Natural killer cell (primary cell): Measurements from ENCODE around the gene GNAT3. TPM values are rescaled to one million over a fixed set of nuclear protein-coding genes. Genes with fewer than 3 reads are reported as not detected.

Source experiments
- ATAC-seq, 3 donors: fragments of 150-1000 bp in 2 of 3; fragments of 200-7000 bp in 1 of 3; cut with Tn5 transposase; 1 replicate in 1 of 3; 2 replicates in 2 of 3; pipeline ENCODE4 v1.10.0; 2021; ENCODE audit warnings: mild to moderate bottlenecking in 2 of 3, moderate library complexity in 2 of 3
- DNase-seq, 2 donors: peaks; one replicate each; pipeline versions ENCODE4 v3.0.0 to v3.0.0-alpha.2; 2013 to 2021; ENCODE audit warnings: mixed read lengths in 1 of 2
- H3K27ac ChIP-seq: one replicate; pipeline ENCODE4 v1.5.1; 2013; ENCODE audit warnings: mild to moderate bottlenecking, low read length
- H3K27me3 ChIP-seq: one replicate; pipeline ENCODE4 v1.6.1; 2013; ENCODE audit warnings: low read length; ENCODE audit not compliant: control insufficient read depth, insufficient read depth
- H3K36me3 ChIP-seq: one replicate; pipeline ENCODE4 v1.6.1; 2013; ENCODE audit warnings: low read length; ENCODE audit not compliant: control insufficient read depth, insufficient read depth
- H3K4me1 ChIP-seq: one replicate; pipeline ENCODE4 v1.6.1; 2013; ENCODE audit warnings: low read length; ENCODE audit not compliant: control insufficient read depth, insufficient read depth
- H3K4me3 ChIP-seq: one replicate; pipeline ENCODE4 v1.5.1; 2013; ENCODE audit warnings: low read length
- H3K9me3 ChIP-seq: one replicate; pipeline ENCODE4 v1.6.1; 2013; ENCODE audit warnings: low read length; ENCODE audit not compliant: control insufficient read depth, insufficient read depth
- H3K27ac Mint-ChIP-seq, 2 donors: one replicate each; pipeline ENCODE4 v1.8.0; 2022; ENCODE audit warnings: mild to moderate bottlenecking in 2 of 2, mixed read lengths in 2 of 2, moderate library complexity in 1 of 2
- H3K27me3 Mint-ChIP-seq, 2 donors: one replicate each; pipeline ENCODE4 v1.8.0; 2022; ENCODE audit warnings: low read depth in 2 of 2, mixed read lengths in 2 of 2
- H3K36me3 Mint-ChIP-seq: one replicate; pipeline ENCODE4 v1.8.0; 2022; ENCODE audit warnings: mixed read lengths
- H3K4me1 Mint-ChIP-seq, 2 donors: one replicate each; pipeline ENCODE4 v1.8.0; 2022; ENCODE audit warnings: mixed read lengths in 2 of 2
- H3K4me3 Mint-ChIP-seq: one replicate; pipeline ENCODE4 v1.8.0; 2022; ENCODE audit warnings: mild to moderate bottlenecking, moderate library complexity, mixed read lengths
- H3K9me3 Mint-ChIP-seq, 2 donors: one replicate each; pipeline ENCODE4 v1.8.0; 2022; ENCODE audit warnings: mixed read lengths in 2 of 2
- CTCF ChIP-seq: fragments of 200-600 bp; IDR thresholded peaks from one replicate; pipeline ENCODE4 v1.8.0; 2022; ENCODE audit warnings: antibody characterized with exemption
- WGBS: methylation state at CpG from one replicate; pipeline ENCODE4 v1.1.7; 2013; ENCODE audit warnings: missing lambda C conversion rate; ENCODE audit not compliant: insufficient coverage; 5-methylcytosine and 5-hydroxymethylcytosine counted together
- intact Hi-C: fragments of 100-400 bp; cut with micrococcal nuclease; formaldehyde crosslinking; loops from one replicate; pipeline ENCODE4 v1.14.2; 2022
- total RNA-seq, 4 donors: library from RNA; stranded (reverse); fragments of 120-200 nt in 1 of 4; gene quantifications; one replicate each; pipeline versions ENCODE4 v1.2.3 to v1.2.4, GENCODE V29; 2013 to 2022

The GNAT3 gene
- total RNA-seq, result not detected
- not detected for total RNA-seq (2013)

GRCh38 chr7:80511964-80512363, at the start of gene GNAT3:
Gene GNAT3 (minus strand): TSS chr7:80512064. CDS start chr7:80511926, 138 bp downstream.
- intact Hi-C loops, result no loop called here
- H3K9me3 ChIP-seq, result no peaks in the 10 kb centered on the region
- no peak within 1 kb of the TSS for H3K4me3 ChIP-seq
- Mint-ChIP-seq H3K36me3 (no peaks in the 10 kb centered on the region), H3K27ac (no peak within 1 kb of the TSS), H3K4me3 (no peak within 1 kb of the TSS), H3K27me3 (no peaks in the 10 kb centered on the region), H3K4me1 (no peaks in the 10 kb centered on the region), H3K9me3 (peaks cover 0 to 2% of the 10 kb centered on the region in 2 donors)
- no CpG with 5 or more reads among the region's 3 CpGs for WGBS
- ATAC-seq, result no peak
- H3K36me3 ChIP-seq, result no peaks in the 10 kb centered on the region
- no peak for DNase-seq
- H3K27me3 ChIP-seq, result no peaks in the 10 kb centered on the region
- no peak within 1 kb of the TSS for H3K27ac ChIP-seq
- no peaks in the 10 kb centered on the region for H3K4me1 ChIP-seq
- TF ChIP-seq CTCF, result no peak

GRCh38 chr7:80558116-80558515, 46.3 kb upstream of the GNAT3 start:
- intact Hi-C loops, result no loop called here
- Mint-ChIP-seq H3K27me3 (no peaks in the 10 kb centered on the region), H3K27ac (no peak overlapping the region), H3K4me1 (peaks cover 0 to 1% of the 10 kb centered on the region in 2 donors), H3K4me3 (no peak overlapping the region), H3K36me3 (peaks cover 7% of the 10 kb centered on the region), H3K9me3 (peaks cover 21 to 25% of the 10 kb centered on the region in 2 donors)
- H3K27ac ChIP-seq, result no peak overlapping the region
- ATAC-seq (no peak), DNase-seq (no peak)
- no peaks in the 10 kb centered on the region for H3K9me3 ChIP-seq
- no peaks in the 10 kb centered on the region for H3K27me3 ChIP-seq
- H3K36me3 ChIP-seq, result no peaks in the 10 kb centered on the region
- H3K4me1 ChIP-seq, result no peaks in the 10 kb centered on the region
- no peak overlapping the region for H3K4me3 ChIP-seq
- no peak for TF ChIP-seq CTCF
- 79% methylated on average over 2 of the region's 3 CpGs for WGBS

GRCh38 chr7:80552031-80552694, 40.3 kb upstream of the GNAT3 start:
- Mint-ChIP-seq H3K9me3 (peaks cover 6 to 15% of the 10 kb centered on the region in 2 donors), H3K4me1 (no peaks in the 10 kb centered on the region), H3K27ac (no peak overlapping the region), H3K36me3 (no peaks in the 10 kb centered on the region), H3K27me3 (no peaks in the 10 kb centered on the region), H3K4me3 (no peak overlapping the region)
- Histone ChIP-seq H3K4me1 (no peaks in the 10 kb centered on the region), H3K36me3 (no peaks in the 10 kb centered on the region), H3K4me3 (no peak overlapping the region), H3K9me3 (no peaks in the 10 kb centered on the region), H3K27ac (no peak overlapping the region), H3K27me3 (no peaks in the 10 kb centered on the region)
- 83% methylated on average over 1 of the region's 1 CpG for WGBS
- ATAC-seq, result no peak
- TF ChIP-seq CTCF, result no peak
- no peak for DNase-seq
- intact Hi-C loops, result loop anchor here (5.0 kb wide), 1 partner anchor 760 kb away; no protein-coding TSS in a partner anchor

GRCh38 chr7:80550005-80550404, 38.1 kb upstream of the GNAT3 start:
- ATAC-seq, result no peak
- no peak overlapping the region for H3K27ac ChIP-seq
- Mint-ChIP-seq H3K27me3 (no peaks in the 10 kb centered on the region), H3K36me3 (no peaks in the 10 kb centered on the region), H3K4me3 (no peak overlapping the region), H3K4me1 (no peaks in the 10 kb centered on the region), H3K9me3 (peaks cover 9 to 15% of the 10 kb centered on the region in 2 donors), H3K27ac (no peak overlapping the region)
- H3K36me3 ChIP-seq, result no peaks in the 10 kb centered on the region
- H3K9me3 ChIP-seq, result peaks cover 5% of the 10 kb centered on the region
- no peak for DNase-seq
- intact Hi-C loops, result loop anchor here (5.0 kb wide), 1 partner anchor 758 kb away; no protein-coding TSS in a partner anchor
- H3K27me3 ChIP-seq, result no peaks in the 10 kb centered on the region
- TF ChIP-seq CTCF, result no peak
- H3K4me1 ChIP-seq, result no peaks in the 10 kb centered on the region
- H3K4me3 ChIP-seq, result no peak overlapping the region
- WGBS, result no CpG with 5 or more reads among the region's 2 CpGs
